ENCODE data around the gene ZNF649.
A peak's percentile ranks its signal among the peaks of the same experiment; 100 is the strongest.

ZNF649 gene

DNA sequence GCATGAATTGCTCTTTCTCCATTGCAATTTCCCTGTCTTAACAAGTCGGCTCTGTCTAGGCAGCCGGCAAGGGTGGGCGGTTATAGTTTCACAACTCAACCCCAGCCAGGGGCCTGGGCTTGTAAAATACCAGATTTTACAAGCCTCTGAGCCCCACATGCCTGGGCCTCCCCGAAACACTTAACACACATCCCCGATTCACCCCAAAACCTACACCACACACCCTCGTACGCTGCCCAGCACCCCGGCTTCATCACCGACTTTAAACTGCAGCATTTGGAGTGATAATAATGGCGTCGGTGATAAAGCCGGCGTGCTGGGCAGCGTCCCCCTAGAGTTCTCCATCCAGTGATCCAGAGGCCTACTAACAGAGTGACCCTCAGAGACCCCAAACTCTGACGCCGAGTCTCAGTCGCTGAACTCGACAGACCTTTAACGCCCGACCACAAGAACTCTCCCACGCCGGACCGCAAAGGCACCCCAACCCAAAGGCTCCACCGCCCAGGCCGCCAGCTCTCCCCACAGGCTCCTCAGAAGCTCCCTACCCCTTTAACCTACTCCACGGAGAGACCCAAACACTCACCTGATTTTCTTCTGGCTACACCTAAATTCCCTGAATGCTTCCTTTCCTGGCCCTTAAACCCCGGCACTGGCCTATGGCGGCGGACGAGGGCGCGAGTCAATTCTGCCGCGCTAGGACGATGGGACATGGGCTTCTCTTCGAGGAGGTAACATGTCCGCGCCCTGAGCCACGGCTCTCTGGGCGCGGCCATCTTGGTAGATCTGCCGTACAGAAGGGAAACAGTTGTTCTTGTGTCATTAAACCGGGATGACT lies at the start of gene ZNF649:
Gene ZNF649, minus strand, starts transcription at position 687 of the 835 bp plus-strand sequence. CDS start 4,910 bp downstream, outside the sequence.
- peak; percentile 89 for DNase-seq (ENCODE audit: low read depth, low spot score)
- in situ Hi-C loops (cut with HindIII; ENCODE audit: low sequenced_read_pairs): no loop called here
- TF ChIP-seq, protein P1, sequence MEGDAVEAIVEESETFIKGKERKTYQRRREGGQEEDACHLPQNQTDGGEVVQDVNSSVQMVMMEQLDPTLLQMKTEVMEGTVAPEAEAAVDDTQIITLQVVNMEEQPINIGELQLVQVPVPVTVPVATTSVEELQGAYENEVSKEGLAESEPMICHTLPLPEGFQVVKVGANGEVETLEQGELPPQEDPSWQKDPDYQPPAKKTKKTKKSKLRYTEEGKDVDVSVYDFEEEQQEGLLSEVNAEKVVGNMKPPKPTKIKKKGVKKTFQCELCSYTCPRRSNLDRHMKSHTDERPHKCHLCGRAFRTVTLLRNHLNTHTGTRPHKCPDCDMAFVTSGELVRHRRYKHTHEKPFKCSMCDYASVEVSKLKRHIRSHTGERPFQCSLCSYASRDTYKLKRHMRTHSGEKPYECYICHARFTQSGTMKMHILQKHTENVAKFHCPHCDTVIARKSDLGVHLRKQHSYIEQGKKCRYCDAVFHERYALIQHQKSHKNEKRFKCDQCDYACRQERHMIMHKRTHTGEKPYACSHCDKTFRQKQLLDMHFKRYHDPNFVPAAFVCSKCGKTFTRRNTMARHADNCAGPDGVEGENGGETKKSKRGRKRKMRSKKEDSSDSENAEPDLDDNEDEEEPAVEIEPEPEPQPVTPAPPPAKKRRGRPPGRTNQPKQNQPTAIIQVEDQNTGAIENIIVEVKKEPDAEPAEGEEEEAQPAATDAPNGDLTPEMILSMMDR (IDR thresholded peaks at IDR 0.05; ENCODE audit: low read depth, low read length): no peak
- H3K4me3 ChIP-seq (ENCODE audit: low read depth, low read length): peak within 1 kb of the TSS; percentile 97

DNA sequence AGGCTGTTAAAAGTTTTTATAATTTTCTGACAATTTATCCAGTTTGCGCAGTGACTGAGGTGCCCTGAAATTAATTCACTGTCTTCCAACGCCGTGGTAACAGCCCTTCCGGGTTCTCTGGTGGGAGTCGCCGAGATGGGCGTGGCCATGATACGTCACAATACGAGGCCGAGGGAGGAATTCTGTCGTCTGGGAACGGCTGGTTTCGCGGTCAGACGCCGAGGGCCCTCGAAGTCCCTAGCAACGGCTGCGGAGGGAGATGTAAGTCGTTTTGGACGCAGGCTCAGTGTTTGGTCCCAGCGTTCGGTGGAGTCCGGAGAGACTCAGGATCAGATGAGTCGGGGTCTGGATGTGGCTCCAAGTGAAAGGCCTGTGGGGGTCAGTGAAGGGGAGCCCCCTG lies 44.2 kb upstream of the ZNF649 start:
- DNase-seq (ENCODE audit: low read depth, low spot score): peak; percentile 20
- peak overlapping the region; percentile 19 for H3K4me3 ChIP-seq (ENCODE audit: low read depth, low read length)
- TF ChIP-seq, protein P1 (IDR thresholded peaks at IDR 0.05; ENCODE audit: low read depth, low read length): no peak
- in situ Hi-C loops (cut with HindIII; ENCODE audit: low sequenced_read_pairs): no loop called here

DNA sequence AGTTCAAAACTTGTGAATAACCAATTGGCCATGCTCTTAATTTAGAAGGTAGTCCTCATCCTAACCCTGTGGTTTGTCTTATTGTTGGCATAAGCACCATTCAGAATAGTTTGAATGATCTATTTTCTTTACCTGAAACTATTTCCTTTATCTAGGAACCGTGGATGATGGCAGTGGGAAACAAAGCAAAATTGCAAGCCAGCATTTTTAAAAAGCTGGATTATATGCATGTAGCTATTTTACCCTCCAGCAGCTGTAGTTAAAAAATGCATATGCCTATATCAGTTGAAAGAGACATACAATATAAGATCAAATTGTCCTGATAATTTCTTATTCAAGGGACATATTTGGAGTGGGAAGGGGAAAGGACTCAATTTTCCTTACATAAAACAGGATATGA lies 41.8 kb upstream of the ZNF649 start:
- no peak for DNase-seq (ENCODE audit: low read depth, low spot score)
- TF ChIP-seq, protein P1 (IDR thresholded peaks at IDR 0.05; ENCODE audit: low read depth, low read length): no peak
- H3K4me3 ChIP-seq (ENCODE audit: low read depth, low read length): no peak overlapping the region
- in situ Hi-C loops (cut with HindIII; ENCODE audit: low sequenced_read_pairs): no loop called here

DNA sequence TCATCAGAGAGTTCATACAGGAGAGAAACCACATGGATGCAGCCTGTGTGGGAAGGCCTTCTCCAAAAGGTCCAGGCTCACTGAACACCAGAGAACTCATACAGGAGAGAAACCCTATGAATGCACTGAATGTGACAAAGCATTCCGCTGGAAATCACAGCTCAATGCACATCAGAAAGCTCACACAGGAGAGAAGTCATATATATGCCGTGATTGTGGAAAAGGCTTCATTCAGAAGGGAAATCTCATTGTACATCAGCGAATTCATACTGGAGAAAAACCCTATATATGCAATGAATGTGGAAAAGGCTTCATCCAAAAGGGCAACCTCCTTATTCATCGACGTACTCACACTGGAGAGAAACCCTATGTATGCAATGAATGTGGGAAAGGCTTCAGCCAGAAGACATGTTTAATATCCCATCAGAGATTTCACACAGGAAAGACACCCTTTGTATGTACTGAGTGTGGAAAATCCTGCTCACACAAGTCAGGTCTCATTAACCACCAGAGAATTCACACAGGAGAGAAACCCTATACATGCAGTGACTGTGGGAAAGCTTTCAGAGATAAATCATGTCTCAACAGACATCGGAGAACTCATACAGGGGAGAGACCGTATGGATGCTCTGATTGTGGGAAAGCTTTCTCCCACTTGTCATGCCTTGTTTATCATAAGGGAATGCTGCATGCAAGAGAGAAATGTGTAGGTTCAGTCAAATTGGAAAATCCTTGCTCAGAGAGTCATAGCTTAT lies 40.2 kb upstream of the ZNF649 start:
- no peak for DNase-seq (ENCODE audit: low read depth, low spot score)
- TF ChIP-seq, protein P1 (IDR thresholded peaks at IDR 0.05; ENCODE audit: low read depth, low read length): no peak
- in situ Hi-C loops (cut with HindIII; ENCODE audit: low sequenced_read_pairs): no loop called here
- H3K4me3 ChIP-seq (ENCODE audit: low read depth, low read length): no peak overlapping the region

DNA sequence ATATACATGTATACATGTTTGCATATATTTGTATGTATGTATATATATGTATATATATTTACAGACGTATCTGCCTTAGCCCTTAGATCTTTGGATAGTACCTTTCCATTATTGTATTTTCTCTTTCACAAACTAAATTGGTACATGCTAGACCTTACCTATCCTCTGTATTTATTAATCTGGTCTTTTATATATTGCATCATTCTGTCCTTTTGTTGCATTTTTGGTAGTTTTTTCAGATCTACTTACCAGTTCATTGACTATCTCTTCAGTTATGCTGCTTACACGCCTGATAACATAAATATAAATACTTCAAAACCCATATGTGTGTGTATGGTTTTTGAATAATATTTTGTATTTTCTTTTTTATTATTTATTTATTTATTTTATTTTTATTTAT lies 34.1 kb upstream of the ZNF649 start:
- TF ChIP-seq, protein P1 (IDR thresholded peaks at IDR 0.05; ENCODE audit: low read depth, low read length): no peak
- no peak overlapping the region for H3K4me3 ChIP-seq (ENCODE audit: low read depth, low read length)
- in situ Hi-C loops (cut with HindIII; ENCODE audit: low sequenced_read_pairs): no loop called here
- no peak for DNase-seq (ENCODE audit: low read depth, low spot score)

DNA sequence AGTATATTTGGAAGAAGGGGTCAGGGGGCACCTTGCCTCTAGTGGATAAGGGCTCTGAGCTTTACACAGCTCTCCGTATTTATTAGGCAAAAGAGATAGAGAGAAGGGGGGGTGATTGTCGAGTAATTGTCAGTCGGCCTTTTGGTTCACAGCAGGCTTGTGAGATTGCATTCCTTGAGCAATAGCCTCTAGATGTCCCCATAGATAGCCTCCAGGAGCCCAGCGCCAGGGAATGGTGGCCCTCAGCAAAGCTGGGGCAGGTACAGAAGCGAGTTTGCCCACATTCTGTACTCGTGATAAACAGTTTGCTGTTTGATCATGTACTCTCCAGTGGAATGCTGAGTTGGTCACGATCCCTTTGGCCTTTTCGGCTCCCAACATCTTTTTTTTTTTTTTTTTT lies 27.1 kb upstream of the ZNF649 start:
- H3K4me3 ChIP-seq (ENCODE audit: low read depth, low read length): no peak overlapping the region
- no peak for DNase-seq (ENCODE audit: low read depth, low spot score)
- TF ChIP-seq, protein P1 (IDR thresholded peaks at IDR 0.05; ENCODE audit: low read depth, low read length): no peak
- in situ Hi-C loops (cut with HindIII; ENCODE audit: low sequenced_read_pairs): no loop called here
